HCT116 (cell line): ENCODE results near the gene NEK9. TPM values are rescaled to one million over a fixed set of nuclear protein-coding genes. Genes with fewer than 3 reads are reported as not detected.

ENCODE experiments used
- ATAC-seq: fragments of 200-7000 bp; cut with Tn5 transposase; 2 replicates; pipeline ENCODE4 v1.9.1; 2020; ENCODE audit warnings: mild to moderate bottlenecking, moderate library complexity
- BruUV-seq: library from RNA; stranded (reverse); fragments of 400-500 nt; replicated peaks from 2 replicates; lab custom pipeline; 2021; lab: Mats Ljungman, UMichigan
- CTCF ChIA-PET: fragments of 300-600 bp; sonication (Branson Sonifier 250); formaldehyde crosslinking; loops from one replicate; lab custom pipeline; 2021; ENCODE audit warnings: antibody characterized with exemption; lab: Charles Lee
- POLR2A ChIA-PET: fragments of 300-600, 350-600 bp; sonication (Branson Sonifier 250); formaldehyde crosslinking; loops from one replicate; lab custom pipeline; 2021; ENCODE audit warnings: antibody characterized with exemption; lab: Charles Lee
- RAD21 ChIA-PET, 2 experiments: fragments of 300-600 bp; sonication (Branson Sonifier 250); formaldehyde crosslinking; loops; one replicate each; lab custom pipeline; 2023; ENCODE audit warnings: low total read pairs in 2 of 2; ENCODE audit not compliant: uncharacterized antibody in 2 of 2, unreplicated experiment in 2 of 2, low non-redundant PET in 1 of 2; lab: Charles Lee
- DNase-seq: peaks from one replicate; pipeline ENCODE4 v3.0.0-alpha.2; 2010; ENCODE audit warnings: low read depth, low spot score
- H2AFZ ChIP-seq: fragments of 200-600 bp; shearing (Covaris generic), sonication (generic); 2 replicates; pipeline ENCODE4 v1.6.1; 2017; ENCODE audit warnings: low read depth, mixed run types, mixed read lengths, antibody characterized with exemption, low read length; ENCODE audit not compliant: poor library complexity, severe bottlenecking
- H3K27ac ChIP-seq: 2 replicates; pipeline ENCODE4 v1.5.1; 2012; ENCODE audit warnings: low read depth, low read length
- H3K27me3 ChIP-seq: fragments of 200-600 bp; sonication (generic); 2 replicates; pipeline ENCODE4 v1.6.1; 2016; ENCODE audit warnings: mixed run types, low read length, mixed read lengths; ENCODE audit not compliant: insufficient read depth
- H3K36me3 ChIP-seq, 2 experiments: fragments of 200-500 bp in 1 of 2; fragments of 200-600 bp in 1 of 2; sonication (Bioruptor generic) in 1 of 2; sonication (generic) in 1 of 2; 2 replicates each; pipeline versions ENCODE4 v1.5.1 to v1.6.1; 2014 to 2016; ENCODE audit warnings: low read length in 2 of 2, inconsistent platforms in 1 of 2, mixed read lengths in 1 of 2, mixed run types in 1 of 2; ENCODE audit not compliant: insufficient read depth in 2 of 2, control insufficient read depth in 1 of 2
- H3K4me1 ChIP-seq, 2 experiments: fragments of 200-600 bp in 1 of 2; sonication (generic) in 1 of 2; 2 replicates each; pipeline versions ENCODE4 v1.5.1 to v1.6.1; 2012 to 2017; ENCODE audit warnings: low read length in 2 of 2, inconsistent platforms in 1 of 2, mild to moderate bottlenecking in 1 of 2, mixed read lengths in 1 of 2, mixed run types in 1 of 2, moderate library complexity in 1 of 2; ENCODE audit not compliant: insufficient read depth in 2 of 2, control insufficient read depth in 1 of 2
- H3K4me2 ChIP-seq: fragments of 200-600 bp; sonication (generic); 2 replicates; pipeline ENCODE4 v1.6.1; 2017; ENCODE audit warnings: mixed run types, low read length, mixed read lengths
- H3K4me3 ChIP-seq, 2 experiments: fragments of 200-600 bp in 1 of 2; sonication (generic) in 1 of 2; replicated peaks in 1 of 2; 2 replicates each; pipeline ENCODE4 v1.5.1; 2011 to 2016; ENCODE audit warnings: low read length in 2 of 2, control low read depth in 1 of 2, low read depth in 1 of 2, mild to moderate bottlenecking in 1 of 2, mixed read lengths in 1 of 2, mixed run types in 1 of 2
- H3K79me2 ChIP-seq: fragments of 200-600 bp; sonication (generic); 2 replicates; pipeline ENCODE4 v1.6.1; 2017; ENCODE audit warnings: mild to moderate bottlenecking, mixed run types, low read length, moderate library complexity, mixed read lengths; ENCODE audit not compliant: insufficient read depth
- H3K9ac ChIP-seq: fragments of 200-600 bp; sonication (generic); 2 replicates; pipeline ENCODE4 v1.6.1; 2016; ENCODE audit warnings: low read length, mixed read lengths
- H3K9me2 ChIP-seq: fragments of 200-600 bp; sonication (generic), shearing (Covaris generic); 2 replicates; pipeline ENCODE4 v1.6.1; 2017; ENCODE audit warnings: mixed run types, mild to moderate bottlenecking, moderate library complexity; ENCODE audit not compliant: insufficient read depth
- H3K9me3 ChIP-seq, 2 experiments: fragments of 200-500 bp in 1 of 2; fragments of 200-600 bp in 1 of 2; sonication (Bioruptor generic) in 1 of 2; sonication (generic) in 1 of 2; 2 replicates each; pipeline ENCODE4 v1.6.1; 2014 to 2017; ENCODE audit warnings: low read length in 2 of 2, mixed read lengths in 2 of 2, inconsistent platforms in 1 of 2, low read depth in 1 of 2, mild to moderate bottlenecking in 1 of 2, mixed run types in 1 of 2, moderate library complexity in 1 of 2; ENCODE audit not compliant: control insufficient read depth in 1 of 2, insufficient read depth in 1 of 2
- H4K20me1 ChIP-seq: fragments of 200-600 bp; sonication (generic), shearing (Covaris generic); 2 replicates; pipeline ENCODE4 v1.6.1; 2017; ENCODE audit warnings: mixed run types, mild to moderate bottlenecking, moderate library complexity; ENCODE audit not compliant: insufficient read depth
- CEBPB ChIP-seq: IDR thresholded peaks from 2 replicates; pipeline ENCODE4 v1.6.1; 2012; ENCODE audit warnings: low read depth
- CTCF ChIP-seq, 3 experiments: fragments of 200-600 bp in 1 of 3; sonication (generic) in 1 of 3; IDR thresholded peaks in 2 of 3; conservative IDR thresholded peaks in 1 of 3; 2 replicates each; pipeline ENCODE4 v1.5.1; 2012 to 2017; ENCODE audit warnings: low read depth in 2 of 3, low read length in 2 of 3, antibody characterized with exemption in 1 of 3, borderline replicate concordance in 1 of 3, control low read depth in 1 of 3, mild to moderate bottlenecking in 1 of 3, mixed read lengths in 1 of 3, mixed run types in 1 of 3, moderate library complexity in 1 of 3; ENCODE audit not compliant: insufficient read depth in 1 of 3
- POLR2AphosphoS5 ChIP-seq: IDR thresholded peaks from 2 replicates; pipeline ENCODE4 v1.6.1; 2011; ENCODE audit warnings: mild to moderate bottlenecking, low read depth, low read length, moderate library complexity
- RAD21 ChIP-seq: IDR thresholded peaks from 2 replicates; pipeline ENCODE4 v1.6.1; 2012; ENCODE audit warnings: low read depth, mild to moderate bottlenecking
- ZFX ChIP-seq: fragments of 450-650 bp; IDR thresholded peaks from 2 replicates; pipeline ENCODE4 v1.6.1; 2017
- intact Hi-C: fragments of 100-400 bp; cut with micrococcal nuclease; formaldehyde crosslinking; loops from 2 replicates; pipeline ENCODE4 v1.10.0; 2022
- total RNA-seq: library from RNA; stranded (reverse); gene quantifications from one replicate; pipeline ENCODE4 v1.2.1, GENCODE V29; 2021; ENCODE audit not compliant: unreplicated experiment
- TF ChIP-seq, protein P1 (sequence below): IDR thresholded peaks from 2 replicates; pipeline ENCODE4 v1.6.1; 2012

Gene NEK9
- total RNA-seq, 1 experiment from 2014 or later, result 64.4 TPM

DNA sequence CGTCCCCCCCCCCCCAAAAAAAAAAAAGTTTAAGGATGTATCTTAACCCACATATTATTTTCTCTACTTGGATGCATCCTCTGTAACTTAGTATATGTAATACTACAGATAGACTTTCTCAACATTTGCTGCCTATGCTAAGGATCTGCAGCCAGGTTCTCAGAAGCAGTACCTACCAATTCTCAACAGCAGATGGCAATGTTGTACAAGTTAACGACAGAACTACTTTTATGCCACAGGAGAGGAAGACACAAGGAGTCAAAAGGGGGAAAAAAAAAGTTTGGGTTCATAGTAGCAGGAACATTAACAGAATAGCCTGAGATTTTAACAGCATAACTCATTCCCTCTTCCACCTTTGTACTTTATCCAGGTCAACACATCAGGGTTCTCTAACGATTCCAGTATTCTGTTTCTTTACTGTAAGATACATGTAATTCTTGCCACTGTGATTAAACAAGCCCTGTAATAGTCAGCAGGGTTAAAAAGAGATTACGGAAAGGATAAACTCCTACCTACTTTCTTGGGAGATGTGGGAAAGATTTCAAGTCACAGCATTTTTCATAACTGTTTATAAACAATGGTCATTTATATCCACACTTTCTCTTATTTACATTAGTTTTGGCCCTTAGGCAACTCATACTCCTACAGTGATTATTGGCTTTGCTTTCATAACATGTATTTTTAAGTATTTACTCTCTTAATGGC, 5.7 kb upstream of the NEK9 start:
- Histone ChIP-seq H3K4me3 (no peak overlapping the region), H3K4me2 (no peak overlapping the region), H3K36me3 (peaks cover 0 to 30% of the 10 kb centered on the region in 2 experiments; a peak in 2 of 4 replicates), H3K9ac (no peak overlapping the region)
- DNase-seq, result peak; percentile 65
- intact Hi-C loops, result loop anchor here (1.0 kb wide), 3 partner anchors 164 to 356 kb away; no protein-coding TSS in a partner anchor
- RAD21 ChIA-PET, result interaction anchor here in 1 of 2 experiments (0.6 to 1.4 kb wide), 3 partner anchors 61 to 748 kb away, joined by 3 to 5 read pairs (median 4); no protein-coding TSS in a partner anchor
- TF ChIP-seq RAD21 (peak; percentile 88), CTCF (IDR thresholded peaks at IDR 0.05 in 2 of 3, conservative IDR thresholded peaks at IDR 0.05 in 1 of 3; ENCODE audit: borderline replicate concordance in 1 of 3, insufficient read depth in 1 of 3, low read depth in 2 of 3, low read length in 2 of 3) (peak; percentile 64 to 79 (median 75)), CEBPB (no peak), ZFX (no peak), POLR2AphosphoS5 (peak; percentile 48)
- TF ChIP-seq, protein P1, sequence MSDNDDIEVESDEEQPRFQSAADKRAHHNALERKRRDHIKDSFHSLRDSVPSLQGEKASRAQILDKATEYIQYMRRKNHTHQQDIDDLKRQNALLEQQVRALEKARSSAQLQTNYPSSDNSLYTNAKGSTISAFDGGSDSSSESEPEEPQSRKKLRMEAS, result no peak
- TF ChIP-seq, all 23 proteins: peak for 3
- Histone ChIP-seq H3K27me3 (no peaks in the 10 kb centered on the region), H2AFZ (no peak overlapping the region), H3K4me1 (peaks cover 10 to 15% of the 10 kb centered on the region in 2 experiments), H3K9me2 (no peaks in the 10 kb centered on the region), H3K9me3 (no peaks in the 10 kb centered on the region), H4K20me1 (no peaks in the 10 kb centered on the region), H3K79me2 (peaks cover 37% of the 10 kb centered on the region), H3K27ac (no peak overlapping the region)
- ChIA-PET POLR2A (interaction anchor here (1.2 kb wide), 1 partner anchor 166 kb away, joined by 3 read pairs; no protein-coding TSS in a partner anchor), CTCF (interaction anchor here (1.2 to 2.6 kb wide), 3 partner anchors 163 to 171 kb away, joined by 5 to 12 read pairs (median 8); no protein-coding TSS in a partner anchor)
- TSS peak; percentile 43 for BruUV-seq
- peak; percentile 79 for ATAC-seq
